ENCODE measurements around the gene ZNF497.

DNA sequence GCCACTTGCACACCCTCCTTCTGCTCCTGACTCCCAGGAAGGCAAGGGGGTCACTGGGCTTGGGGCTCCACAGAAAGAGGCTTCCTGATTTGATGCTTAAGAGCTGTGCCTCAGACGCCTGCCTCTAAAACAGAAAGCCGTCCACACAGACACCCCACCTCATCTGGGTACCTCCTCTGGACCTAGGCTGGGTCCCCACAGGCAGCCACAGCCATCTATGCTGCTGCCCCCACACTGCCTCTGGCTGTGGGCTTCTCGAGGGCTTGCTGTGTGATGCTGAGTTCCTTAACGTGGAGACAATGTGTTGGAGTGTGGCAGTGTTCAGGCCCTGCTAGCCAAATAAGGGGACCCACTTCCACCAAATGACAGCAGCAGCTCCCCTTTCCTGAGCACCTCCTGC is 44.3 kb downstream of the ZNF497 start:
- no peak for TF ChIP-seq RAD21 (IDR thresholded peaks at IDR 0.05; ENCODE audit: low read depth)
- no peak for TF ChIP-seq MAX (IDR thresholded peaks at IDR 0.05)
- TF ChIP-seq EP300 (IDR thresholded peaks at IDR 0.05; ENCODE audit: borderline replicate concordance): no peak
- no peak for TF ChIP-seq TAF1 (IDR thresholded peaks at IDR 0.05; ENCODE audit: low read depth)
- no peak for TF ChIP-seq REST (IDR thresholded peaks at IDR 0.05; ENCODE audit: low read depth)
- TF ChIP-seq FOXM1 (IDR thresholded peaks at IDR 0.05; ENCODE audit: borderline replicate concordance, low read depth): no peak
- no peak for TF ChIP-seq CEBPB (IDR thresholded peaks at IDR 0.05)
- no peak for TF ChIP-seq ZBTB7A (IDR thresholded peaks at IDR 0.05; ENCODE audit: low read depth)
- no peak for TF ChIP-seq CREB1 (IDR thresholded peaks at IDR 0.05; ENCODE audit: low read depth)
- TF ChIP-seq NFIC (IDR thresholded peaks at IDR 0.05): no peak

All from Ishikawa (cell line).